GM21360 (cell line): ENCODE data around the gene CFHR2.
A peak's percentile ranks its signal among the peaks of the same experiment; 100 is the strongest.

Source experiments
- ATAC-seq: cut with Tn5 transposase; IDR thresholded peaks from one replicate; pipeline ENCODE4 v1.9.1; 2021; ENCODE audit warnings: mild to moderate bottlenecking, moderate library complexity; ENCODE audit not compliant: unreplicated experiment

The CFHR2 gene

GRCh38 chr1:196997423-196997822, 53.9 kb downstream of the CFHR2 start:
- ATAC-seq, result peak; percentile 74

- ATAC-seq, result no peak
Measured at GRCh38 chr1:197001828-197002227, 58.3 kb downstream of the CFHR2 start.

GRCh38 chr1:197003132-197003531, 59.6 kb downstream of the CFHR2 start:
- no peak for ATAC-seq

GRCh38 chr1:197008861-197009260, 65.3 kb downstream of the CFHR2 start:
- ATAC-seq, result no peak
